Neural progenitor cell (in vitro differentiated cells): Measurements from ENCODE around the gene STK32B.

ENCODE experiments used
- CTCF ChIP-seq: fragments of 200-600 bp; sonication (generic); IDR thresholded peaks from 2 replicates; pipeline ENCODE4 v1.5.1; 2017; ENCODE audit warnings: antibody characterized with exemption, mild to moderate bottlenecking
- EZH2phosphoT487 ChIP-seq: fragments of 200-600 bp; sonication (generic); IDR thresholded peaks from 2 replicates; pipeline ENCODE4 v1.6.1; 2017; ENCODE audit warnings: antibody characterized with exemption

GRCh38 chr4:5399790-5400421 is 348.6 kb downstream of the STK32B start:
- peak; percentile 80 for TF ChIP-seq CTCF
- TF ChIP-seq EZH2phosphoT487 = no peak
